Medulla oblongata (tissue), 1 donor: ENCODE measurements around the gene CLDN9.

Experiments
- DNase-seq: peaks from one replicate; pipeline ENCODE4 v3.0.0-alpha.2; 2015; ENCODE audit errors: extremely low spot score

Gene CLDN9

DNA sequence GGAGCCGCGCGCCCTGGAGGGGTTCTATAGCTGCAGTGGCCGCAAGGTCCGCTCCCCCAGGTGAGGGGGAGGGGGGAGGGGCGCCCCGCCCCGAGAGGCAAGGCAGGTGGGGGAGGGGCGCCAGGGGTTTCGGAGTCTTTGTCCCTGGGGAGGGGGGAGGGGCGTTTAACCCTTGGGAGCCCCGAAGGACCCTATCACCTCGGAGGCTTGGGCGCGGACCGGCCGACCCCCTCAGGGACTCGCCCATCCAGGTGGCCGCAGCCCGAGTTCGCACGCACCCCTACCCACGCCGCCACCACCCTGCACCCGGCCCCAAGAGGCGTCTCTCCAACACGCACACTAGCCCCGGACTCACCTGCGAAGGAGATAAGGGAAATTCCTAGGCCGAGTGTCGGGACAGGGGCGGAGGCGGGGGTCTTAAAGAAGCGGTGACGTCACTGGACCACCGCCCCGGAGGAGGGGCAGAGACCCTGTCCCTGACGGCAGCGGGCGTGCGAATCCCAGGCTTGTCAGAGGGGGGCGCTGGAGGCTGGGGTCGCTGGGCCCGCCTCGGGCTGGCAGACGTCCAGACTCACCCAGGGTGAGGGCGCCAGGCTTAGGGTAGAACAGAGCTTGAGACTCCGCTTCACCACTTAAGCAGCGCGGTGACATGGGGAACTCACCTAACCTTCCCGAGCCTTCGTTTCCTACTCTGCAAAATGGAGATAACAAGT lies 5.2 kb downstream of the CLDN9 start, which contains the start of gene CLDN6:
Gene CLDN6 (minus strand): TSS at position 390 of the 713 bp plus-strand sequence. CDS start 2,162 bp downstream, outside the sequence.
- DNase-seq = no peak

DNA sequence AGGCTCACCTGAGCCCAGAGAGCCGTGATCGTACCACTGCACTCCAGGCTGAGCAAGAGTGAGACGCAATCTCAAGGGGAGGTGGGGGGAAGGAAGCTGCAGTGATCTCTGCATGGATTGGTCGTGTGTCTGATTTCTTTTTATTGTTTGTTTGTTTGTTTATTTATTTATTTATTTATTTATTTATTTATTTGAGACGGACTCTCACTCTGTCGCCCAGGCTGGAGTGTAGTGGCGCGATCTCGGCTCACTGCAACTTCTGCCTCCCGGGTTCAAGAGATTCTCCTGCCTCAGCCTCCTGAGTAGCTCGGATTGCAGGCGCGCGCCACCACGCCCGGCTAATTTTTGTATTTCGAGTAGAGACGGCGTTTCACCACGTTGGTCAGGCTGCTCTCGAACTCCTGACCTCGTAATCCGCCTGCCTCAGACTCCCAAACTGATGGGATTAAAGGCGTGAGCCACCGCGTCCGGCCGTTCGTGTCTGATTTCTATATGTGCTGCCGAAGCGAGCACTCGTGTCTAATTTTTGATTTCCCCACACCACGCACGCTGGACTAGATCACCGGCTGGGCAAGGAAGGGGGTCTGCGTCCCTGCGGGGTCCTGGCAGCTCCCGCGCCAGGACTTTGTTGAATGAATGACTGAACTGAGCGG lies 7.0 kb downstream of the CLDN9 start:
- no peak for DNase-seq

DNA sequence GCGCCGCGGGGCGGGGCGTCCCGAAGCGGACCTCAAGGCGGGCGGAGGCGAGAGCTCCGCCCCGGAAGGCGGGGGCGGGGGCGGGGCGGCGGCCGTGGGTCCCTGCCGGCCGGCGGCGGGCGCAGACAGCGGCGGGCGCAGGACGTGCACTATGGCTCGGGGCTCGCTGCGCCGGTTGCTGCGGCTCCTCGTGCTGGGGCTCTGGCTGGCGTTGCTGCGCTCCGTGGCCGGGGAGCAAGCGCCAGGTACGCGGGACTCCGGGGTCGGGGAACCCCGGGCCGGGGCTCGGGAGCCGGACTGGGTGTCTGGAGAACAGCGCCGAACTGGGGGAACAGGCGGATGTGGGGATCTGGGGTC lies 7.5 kb downstream of the CLDN9 start, which contains the start of gene TNFRSF12A:
Gene TNFRSF12A (plus strand): TSS at position 122 of the 357 bp plus-strand sequence. CDS start 30 bp downstream, at position 152.
- DNase-seq = peak; percentile 66

DNA sequence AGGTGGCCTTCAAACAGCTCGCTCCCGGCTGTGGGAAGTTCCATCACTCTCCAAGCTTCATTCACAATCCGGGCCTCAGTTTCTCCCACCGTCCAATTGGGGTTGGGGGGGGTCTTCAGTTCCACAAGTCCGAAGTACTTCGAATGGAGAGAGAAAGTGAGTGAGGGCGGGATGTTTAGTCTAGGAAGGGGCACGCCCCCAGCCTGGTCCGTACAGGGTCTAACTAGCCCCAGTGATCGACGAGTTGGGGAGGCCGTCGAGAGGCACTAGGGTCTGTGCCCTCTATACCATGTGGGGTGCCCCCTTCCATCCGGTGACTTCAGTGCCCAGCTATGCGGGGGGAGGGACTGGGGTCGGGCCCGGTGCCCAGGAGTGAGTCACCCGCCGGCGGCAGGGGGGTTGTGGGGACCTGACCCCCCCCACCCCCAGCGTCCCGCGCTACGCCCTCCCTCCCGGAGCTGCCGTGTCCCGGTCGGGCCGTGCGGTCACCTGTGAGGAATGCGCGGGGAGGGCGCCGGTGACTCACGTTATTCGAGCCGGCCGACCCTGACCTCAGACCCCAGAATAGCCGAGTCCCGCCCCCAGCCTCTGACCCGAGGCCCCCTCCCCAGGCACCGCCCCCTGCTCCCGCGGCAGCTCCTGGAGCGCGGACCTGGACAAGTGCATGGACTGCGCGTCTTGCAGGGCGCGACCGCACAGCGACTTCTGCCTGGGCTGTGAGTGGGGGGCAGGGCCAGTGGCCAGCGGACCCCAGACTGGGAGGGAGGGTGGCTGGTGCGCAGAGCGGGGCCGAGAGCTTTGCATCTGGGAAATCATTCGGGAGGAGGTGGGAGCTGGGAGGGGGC lies 8.1 kb downstream of the CLDN9 start:
- DNase-seq = peak; percentile 30

DNA sequence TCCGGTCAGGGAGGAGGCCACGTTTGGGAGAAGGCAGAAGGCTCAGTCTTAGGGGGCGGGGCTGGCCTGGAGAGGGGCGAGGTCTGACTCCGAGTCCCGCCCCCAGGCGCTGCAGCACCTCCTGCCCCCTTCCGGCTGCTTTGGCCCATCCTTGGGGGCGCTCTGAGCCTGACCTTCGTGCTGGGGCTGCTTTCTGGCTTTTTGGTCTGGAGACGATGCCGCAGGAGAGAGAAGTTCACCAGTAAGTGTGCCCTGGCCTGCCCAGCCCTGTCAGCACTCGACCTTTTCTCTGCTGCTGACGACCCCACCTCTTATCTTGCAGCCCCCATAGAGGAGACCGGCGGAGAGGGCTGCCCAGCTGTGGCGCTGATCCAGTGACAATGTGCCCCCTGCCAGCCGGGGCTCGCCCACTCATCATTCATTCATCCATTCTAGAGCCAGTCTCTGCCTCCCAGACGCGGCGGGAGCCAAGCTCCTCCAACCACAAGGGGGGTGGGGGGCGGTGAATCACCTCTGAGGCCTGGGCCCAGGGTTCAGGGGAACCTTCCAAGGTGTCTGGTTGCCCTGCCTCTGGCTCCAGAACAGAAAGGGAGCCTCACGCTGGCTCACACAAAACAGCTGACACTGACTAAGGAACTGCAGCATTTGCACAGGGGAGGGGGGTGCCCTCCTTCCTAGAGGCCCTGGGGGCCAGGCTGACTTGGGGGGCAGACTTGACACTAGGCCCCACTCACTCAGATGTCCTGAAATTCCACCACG lies 8.9 kb downstream of the CLDN9 start:
- peak; percentile 61 for DNase-seq

DNA sequence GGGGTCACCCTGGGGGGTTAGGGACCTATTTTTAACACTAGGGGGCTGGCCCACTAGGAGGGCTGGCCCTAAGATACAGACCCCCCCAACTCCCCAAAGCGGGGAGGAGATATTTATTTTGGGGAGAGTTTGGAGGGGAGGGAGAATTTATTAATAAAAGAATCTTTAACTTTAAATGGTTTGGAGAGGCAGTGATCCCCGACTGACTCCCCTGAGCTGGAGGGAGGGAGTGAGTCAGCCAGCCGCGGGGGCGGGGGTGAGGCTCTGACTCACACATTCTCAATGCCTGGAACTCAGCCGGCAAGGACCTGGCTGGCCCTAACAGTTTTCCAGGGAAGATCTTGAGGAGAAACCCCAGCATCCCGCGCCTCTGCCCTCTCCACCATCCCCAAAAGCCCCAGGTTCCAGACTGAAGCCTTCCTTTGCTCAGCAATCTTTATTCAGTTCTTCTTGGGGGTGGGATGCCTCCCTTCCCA lies 9.5 kb downstream of the CLDN9 start:
- DNase-seq = peak; percentile 55

DNA sequence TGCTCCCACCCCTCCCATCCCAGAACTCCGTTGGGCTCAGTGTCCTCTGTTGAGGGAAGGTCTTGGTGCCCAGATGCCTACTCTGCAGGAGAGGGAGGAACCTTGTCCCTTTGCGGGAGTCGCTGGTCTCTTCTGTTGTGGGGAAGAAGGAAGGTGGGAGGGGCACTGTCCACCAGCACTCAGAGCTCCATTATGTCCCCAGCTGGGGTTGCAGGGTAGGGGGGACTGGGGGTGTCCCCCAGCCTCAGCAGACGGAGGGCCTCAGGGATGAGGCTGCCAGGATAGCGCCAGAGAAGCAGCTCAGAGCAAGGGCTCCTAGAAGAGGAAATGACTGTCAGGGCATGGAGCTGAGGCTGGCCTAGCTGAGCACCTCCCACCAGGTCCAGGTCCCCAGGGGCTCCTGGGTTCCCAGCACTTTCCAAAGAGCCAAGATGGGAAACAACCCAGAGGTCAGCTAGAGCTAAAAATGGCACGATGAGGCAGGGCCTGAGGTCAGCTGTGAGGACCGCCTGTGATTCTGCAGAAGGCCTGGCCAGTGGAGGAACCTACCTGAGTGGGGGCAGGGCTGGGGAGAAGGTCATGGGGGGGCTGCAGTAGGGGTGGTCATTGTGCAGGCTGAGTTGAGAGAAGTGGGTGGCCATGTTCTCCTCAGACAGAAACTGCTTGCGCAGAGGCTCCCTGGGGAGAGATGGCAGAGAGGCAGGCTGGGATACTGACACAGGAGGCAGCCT lies 10.1 kb downstream of the CLDN9 start:
- DNase-seq = peak; percentile 25

DNA sequence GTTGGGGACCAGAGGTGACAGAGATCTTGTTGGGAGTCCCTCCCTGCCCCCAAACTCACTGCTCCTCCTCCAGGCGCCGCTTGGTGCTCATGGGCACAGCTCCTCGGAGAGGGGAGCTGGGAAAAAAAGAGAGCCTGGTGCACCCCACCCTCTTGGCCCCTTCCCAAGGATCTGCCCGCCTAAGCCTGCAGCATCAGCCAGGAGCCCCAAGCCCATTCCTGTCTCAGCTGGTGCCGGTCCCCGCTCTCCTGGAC lies 10.6 kb downstream of the CLDN9 start:
- peak; percentile 25 for DNase-seq

DNA sequence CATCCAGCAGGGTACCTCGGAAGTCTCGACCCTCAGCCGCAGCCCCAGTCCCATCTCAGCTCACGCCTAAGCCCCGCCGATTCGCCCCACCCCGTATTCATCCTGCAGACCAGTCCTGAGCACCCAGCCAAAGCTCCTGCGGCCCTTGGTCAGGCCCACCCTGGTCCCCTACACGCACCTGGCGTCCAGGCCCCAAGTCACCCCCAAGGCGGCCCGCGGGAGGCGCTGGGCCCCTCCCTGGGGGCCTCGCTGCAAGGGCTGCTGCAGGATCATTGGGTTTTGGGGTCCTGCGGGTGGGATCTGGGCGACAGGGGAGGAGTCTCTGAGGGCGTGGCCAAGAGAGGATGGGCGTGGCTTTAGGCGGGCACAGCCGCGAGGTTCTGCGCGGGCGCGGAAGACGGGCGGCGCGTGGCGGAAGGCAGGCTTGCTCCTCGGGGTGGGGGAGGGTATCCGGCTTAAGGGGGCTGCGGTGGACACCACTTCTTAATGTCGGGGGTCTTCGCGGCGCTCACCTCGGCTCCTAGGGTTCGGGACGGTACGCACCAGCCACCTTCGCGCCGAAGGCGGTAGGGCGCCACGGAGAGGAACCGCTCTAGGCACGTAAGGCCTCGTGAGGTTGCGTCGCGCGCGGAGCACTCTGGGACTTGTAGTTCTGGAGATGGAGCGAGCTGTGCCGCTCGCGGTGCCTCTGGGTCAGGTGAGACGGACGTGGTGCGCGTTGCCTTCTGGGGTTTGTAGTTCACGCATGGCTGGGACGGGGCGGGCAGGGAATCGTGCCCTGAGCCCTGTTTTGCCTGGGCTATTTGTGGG lies 11.2 kb downstream of the CLDN9 start, which contains the start of the genes HCFC1R1 and THOC6:
Gene HCFC1R1 (minus strand): TSS at position 274 of the 810 bp plus-strand sequence. CDS start 1 bp downstream, at position 273.
Gene THOC6 (plus strand): TSS at position 367 of the 810 bp plus-strand sequence. CDS start 292 bp downstream, at position 659.
- peak; percentile 98 for DNase-seq

DNA sequence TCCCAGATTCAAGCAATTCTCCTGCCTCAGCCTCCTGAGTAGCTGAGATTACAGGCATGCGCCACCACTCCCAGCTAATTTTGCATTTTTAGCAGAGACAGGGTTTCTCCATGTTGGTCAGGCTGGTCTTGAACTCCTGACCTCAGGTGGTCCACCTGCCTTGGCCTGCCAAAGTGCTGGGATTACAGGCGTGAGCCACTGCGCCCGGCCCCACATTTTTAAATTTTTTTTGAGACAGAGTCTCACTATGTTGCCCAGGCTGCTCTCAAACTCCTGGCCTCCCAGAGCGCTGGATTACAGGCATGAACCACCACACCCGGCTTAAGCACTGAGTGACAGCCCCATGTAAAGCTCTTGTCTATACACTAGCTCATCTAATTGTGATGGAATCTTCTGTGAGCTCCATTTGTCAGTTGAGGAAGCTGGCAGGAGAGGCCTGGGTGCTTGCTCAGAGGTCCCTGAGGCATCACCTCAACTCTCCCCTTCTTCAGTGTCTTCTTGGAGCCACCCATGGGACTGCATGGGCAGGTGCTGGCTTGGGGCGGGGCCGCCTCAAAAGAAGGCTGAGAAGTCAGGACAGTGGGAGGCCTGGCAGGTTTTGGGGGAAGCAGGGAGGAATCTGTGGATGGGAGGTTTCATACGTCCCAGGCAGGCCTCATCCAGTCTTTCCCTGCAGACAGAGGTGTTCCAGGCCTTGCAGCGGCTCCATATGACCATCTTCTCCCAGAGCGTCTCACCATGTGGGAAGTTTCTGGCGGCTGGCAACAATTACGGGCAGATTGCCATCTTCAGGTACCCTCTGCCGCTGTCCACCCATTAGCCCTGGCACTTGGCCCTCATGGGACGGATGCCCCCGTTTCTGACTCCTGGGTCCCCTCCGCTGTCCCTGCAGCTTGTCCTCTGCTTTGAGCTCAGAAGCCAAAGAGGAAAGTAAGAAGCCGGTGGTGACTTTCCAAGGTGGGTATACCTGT lies 12.6 kb downstream of the CLDN9 start:
- no peak for DNase-seq

DNA sequence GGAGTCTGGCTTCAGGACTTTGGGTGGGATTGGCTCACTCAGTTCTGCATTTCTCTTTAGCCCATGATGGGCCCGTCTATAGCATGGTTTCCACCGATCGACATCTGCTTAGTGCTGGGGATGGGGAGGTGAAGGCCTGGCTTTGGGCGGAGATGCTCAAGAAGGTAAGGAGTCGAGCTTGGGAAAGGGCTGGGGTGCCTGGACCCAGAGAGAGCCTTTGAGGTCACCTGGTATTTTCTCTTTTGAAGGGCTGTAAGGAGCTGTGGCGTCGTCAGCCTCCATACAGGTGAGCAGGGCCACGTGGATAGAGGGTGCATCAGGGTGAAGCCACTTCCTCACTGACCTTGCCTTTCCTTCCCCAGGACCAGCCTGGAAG lies 13.3 kb downstream of the CLDN9 start:
- DNase-seq = no peak

DNA sequence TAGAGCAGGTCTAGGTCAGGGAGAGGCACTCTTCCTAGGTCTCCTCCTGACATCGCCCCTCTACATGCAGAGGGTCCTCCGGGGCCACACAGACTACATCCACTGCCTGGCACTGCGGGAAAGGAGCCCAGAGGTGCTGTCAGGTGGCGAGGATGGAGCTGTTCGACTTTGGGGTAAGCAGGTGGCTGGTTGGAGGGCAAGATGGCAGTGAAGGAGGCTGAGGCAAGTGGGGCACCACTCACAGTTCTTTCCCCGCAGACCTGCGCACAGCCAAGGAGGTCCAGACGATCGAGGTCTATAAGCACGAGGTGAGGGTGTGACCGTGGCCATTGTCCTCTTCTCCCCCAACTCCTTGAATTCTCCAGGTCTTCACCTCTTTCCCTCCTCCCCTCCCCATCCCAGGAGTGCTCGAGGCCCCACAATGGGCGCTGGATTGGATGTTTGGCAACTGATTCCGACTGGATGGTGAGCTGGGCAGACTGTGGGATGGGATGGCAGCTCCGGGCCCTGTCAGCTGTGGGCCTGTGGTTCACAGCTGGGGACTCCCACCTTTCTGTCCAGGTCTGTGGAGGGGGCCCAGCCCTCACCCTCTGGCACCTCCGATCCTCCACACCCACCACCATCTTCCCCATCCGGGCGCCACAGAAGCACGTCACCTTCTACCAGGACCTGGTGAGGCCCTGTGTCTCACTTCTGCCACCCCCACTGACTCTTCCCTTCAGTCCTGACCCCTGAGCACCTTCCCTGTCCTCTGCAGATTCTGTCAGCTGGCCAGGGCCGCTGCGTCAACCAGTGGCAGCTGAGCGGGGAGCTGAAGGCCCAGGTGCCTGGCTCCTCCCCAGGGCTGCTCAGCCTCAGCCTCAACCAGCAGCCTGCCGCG lies 14.1 kb downstream of the CLDN9 start:
- DNase-seq = no peak

DNA sequence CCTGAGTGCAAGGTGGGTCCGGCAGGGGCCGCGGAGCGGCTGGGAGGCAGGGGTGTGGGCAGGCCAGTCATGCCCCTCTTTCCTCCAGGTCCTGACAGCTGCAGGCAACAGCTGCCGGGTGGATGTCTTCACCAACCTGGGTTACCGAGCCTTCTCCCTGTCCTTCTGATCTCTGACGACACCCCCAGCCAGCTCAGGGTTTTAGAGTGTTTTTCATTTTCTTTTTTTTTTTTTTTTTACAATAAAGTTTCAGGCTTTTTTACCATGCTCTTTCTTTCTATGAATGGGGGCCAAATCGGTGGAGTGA lies 14.7 kb downstream of the CLDN9 start:
- DNase-seq = no peak

DNA sequence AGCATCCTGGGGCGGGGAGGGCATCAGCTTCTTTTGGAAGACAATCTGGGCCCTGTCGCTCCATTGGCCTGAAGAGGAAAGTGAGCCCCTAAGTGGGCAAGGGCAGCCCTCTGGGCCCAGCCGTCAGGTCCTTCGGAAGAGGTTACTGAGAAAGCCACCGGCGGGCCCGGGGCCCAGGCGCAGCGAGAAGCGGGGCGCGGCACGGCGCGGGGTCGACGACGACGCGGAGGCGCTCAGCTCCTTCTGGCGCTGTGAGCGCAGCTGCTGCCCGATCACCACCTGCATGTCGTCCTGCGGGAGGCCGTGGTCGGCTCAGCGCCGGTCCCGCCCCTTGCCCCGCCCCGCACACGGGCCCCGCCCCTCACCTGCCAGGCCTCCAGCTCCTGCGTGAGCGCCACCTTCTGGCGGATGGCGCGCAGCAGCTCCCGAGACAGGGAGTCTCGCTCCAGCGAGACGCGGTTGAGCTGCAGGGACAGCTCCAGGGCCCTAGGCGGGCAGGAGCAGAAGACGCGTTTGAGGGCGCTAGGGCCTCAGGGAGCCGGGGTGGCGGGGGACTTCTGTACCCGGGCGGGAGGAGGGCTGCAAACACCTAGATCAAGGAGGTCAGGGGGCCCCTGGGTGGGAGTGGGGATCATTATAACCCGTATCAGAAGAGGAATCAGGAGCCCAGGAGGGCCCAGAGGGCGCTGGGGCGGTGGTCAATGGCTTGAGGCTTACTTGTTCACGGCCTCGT lies 15.4 kb downstream of the CLDN9 start:
- DNase-seq = peak; percentile 54

DNA sequence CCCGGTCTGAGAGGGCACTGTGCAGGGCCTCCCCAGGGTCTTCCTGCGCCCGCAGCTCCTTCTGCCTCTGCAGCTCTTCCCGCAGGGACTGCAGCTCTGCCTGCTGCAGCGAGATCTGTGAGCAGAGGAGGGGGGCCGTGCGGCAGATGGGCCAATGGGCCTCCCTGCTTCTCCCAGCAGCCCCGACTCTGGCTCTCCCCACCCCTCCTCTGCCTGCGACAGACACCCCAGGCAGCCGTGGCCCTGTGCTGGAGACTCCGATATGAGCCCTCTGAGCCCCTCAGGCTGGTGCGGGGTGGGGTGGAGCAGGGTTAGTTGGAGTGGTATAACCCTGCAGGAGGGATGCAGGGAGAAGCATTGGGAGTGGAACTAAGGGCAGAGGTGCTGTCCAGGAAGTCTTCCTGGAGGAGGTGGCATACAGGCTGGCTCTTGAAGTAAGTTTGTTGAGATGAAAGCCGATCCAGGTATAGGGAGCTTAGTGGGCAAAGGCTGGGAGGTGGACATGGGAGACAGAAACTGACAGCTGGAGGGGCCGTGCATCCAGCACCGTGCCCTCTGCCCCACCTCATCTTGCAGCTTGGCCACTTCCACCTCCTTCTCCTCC lies 16.1 kb downstream of the CLDN9 start:
- DNase-seq = no peak

DNA sequence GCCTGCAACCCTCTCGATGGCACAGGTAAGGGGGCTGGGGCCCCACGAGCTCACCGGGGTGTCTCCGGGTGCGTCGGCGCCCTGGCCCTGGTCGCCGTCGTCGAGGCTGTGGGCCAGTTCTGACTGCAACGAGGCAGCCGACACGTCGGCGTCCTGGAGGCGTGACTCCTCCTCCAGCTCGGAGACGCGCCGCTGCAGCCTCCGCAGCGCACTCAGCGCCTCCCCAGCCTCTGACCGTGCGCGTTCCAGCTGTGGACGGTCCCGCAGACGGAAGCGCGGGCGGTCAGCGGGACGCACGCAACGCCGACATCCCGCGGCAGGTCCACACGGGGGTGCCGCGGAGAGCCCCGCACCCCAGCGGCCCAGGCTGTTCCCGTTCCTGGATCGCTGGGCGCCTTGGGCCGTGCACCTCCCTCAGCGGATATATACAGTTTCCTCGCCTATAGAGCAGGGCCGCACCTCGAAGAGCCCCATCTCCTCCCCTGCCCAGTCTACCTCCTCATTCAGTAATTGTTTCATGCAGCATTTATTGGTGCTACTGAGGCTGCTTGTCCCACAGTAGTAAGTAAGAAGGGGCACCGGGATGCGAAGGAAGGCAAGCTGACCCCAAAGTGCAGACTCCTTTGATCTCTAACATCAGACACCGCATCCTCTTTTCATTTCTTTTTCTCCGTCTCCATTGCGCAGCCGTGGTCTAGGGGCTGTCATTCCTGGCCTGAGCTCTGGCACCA lies 16.9 kb downstream of the CLDN9 start:
- DNase-seq = no peak
